Measurements from ENCODE around the gene CCDC188.

GRCh38 chr22:20179455-20180244 lies 28.8 kb upstream of the CCDC188 start:
- TF ChIP-seq CTCF (IDR thresholded peaks at IDR 0.05) = no peak
- no peak for TF ChIP-seq POLR2A (IDR thresholded peaks at IDR 0.05)

Data from right lobe of liver (tissue), 4 donors.